HEK293 (cell line): Measurements from ENCODE around the gene LIMA1.
"Not testable (repeated sequence)": the region's sequence is repeated elsewhere in the genome, so short reads cannot be mapped to it uniquely, and the experiment has no call there.

ENCODE experiments used
- CTCF ChIA-PET: fragments of 350-600 bp; formaldehyde crosslinking; extraction: SDS; loops from one replicate; lab custom pipeline; 2021; ENCODE audit warnings: antibody characterized with exemption; lab: Yijun Ruan, JAX
- POLR2A ChIA-PET: fragments of 300-600 bp; formaldehyde crosslinking; extraction: SDS; loops from one replicate; lab custom pipeline; 2020; ENCODE audit warnings: antibody characterized with exemption, inconsistent platforms; lab: Yijun Ruan, JAX
- H3K27ac ChIP-seq: fragments of 200-500 bp; sonication (Bioruptor generic); 2 replicates; pipeline ENCODE4 v1.5.1; 2014; ENCODE audit warnings: low read depth, low read length, control low read depth, inconsistent platforms; ENCODE audit errors: extremely low read depth
- H3K36me3 ChIP-seq, 2 experiments: fragments of 200-500 bp in 1 of 2; sonication (Bioruptor generic) in 1 of 2; 1 replicate in 1 of 2; 2 replicates in 1 of 2; pipeline ENCODE4 v1.5.1; 2014 to 2017; ENCODE audit warnings: inconsistent platforms in 2 of 2, low read length in 2 of 2; ENCODE audit not compliant: control insufficient read depth in 2 of 2, insufficient read depth in 1 of 2
- H3K4me1 ChIP-seq: fragments of 200-500 bp; sonication (Bioruptor generic); 2 replicates; pipeline ENCODE4 v1.5.1; 2014; ENCODE audit warnings: mild to moderate bottlenecking, low read length, inconsistent platforms; ENCODE audit not compliant: control insufficient read depth, insufficient read depth
- H3K4me3 ChIP-seq: 2 replicates; pipeline ENCODE4 v1.5.1; 2011; ENCODE audit warnings: low read depth, mild to moderate bottlenecking, control low read depth, low read length, moderate library complexity
- H3K9me3 ChIP-seq: fragments of 200-500 bp; sonication (Bioruptor generic); 2 replicates; pipeline ENCODE4 v1.5.1; 2014; ENCODE audit warnings: low read depth, low read length, inconsistent platforms; ENCODE audit not compliant: control insufficient read depth, insufficient read depth
- GLIS2 ChIP-seq: fragments of 450-650 bp; formaldehyde crosslinking; IDR thresholded peaks from 2 replicates; pipeline ENCODE4 v1.5.1; 2016; ENCODE audit warnings: missing biosample characterization, missing genetic modification characterization
- HOXA7 ChIP-seq: sonication (generic); formaldehyde crosslinking; IDR thresholded peaks from 2 replicates; pipeline ENCODE4 v1.8.1; 2022; ENCODE audit warnings: missing genetic modification reagents, borderline replicate concordance
- IKZF3 ChIP-seq: fragments of 450-650 bp; IDR thresholded peaks from 2 replicates; pipeline ENCODE4 v1.5.0; 2018; ENCODE audit warnings: missing biosample characterization, mild to moderate bottlenecking, missing genetic modification characterization, moderate library complexity
- KLF16 ChIP-seq: fragments of 450-650 bp; formaldehyde crosslinking; IDR thresholded peaks from 2 replicates; pipeline ENCODE4 v1.5.1; 2017; ENCODE audit warnings: missing biosample characterization, missing genetic modification characterization
- MYNN ChIP-seq: fragments of 450-650 bp; formaldehyde crosslinking; IDR thresholded peaks from 2 replicates; pipeline ENCODE4 v1.5.1; 2016; ENCODE audit warnings: missing biosample characterization, missing genetic modification characterization, borderline replicate concordance
- PBX3 ChIP-seq: sonication (generic); formaldehyde crosslinking; IDR thresholded peaks from 2 replicates; pipeline ENCODE4 v1.8.1; 2022; ENCODE audit warnings: mild to moderate bottlenecking, moderate library complexity, missing genetic modification reagents
- PRDM1 ChIP-seq: fragments of 450-650 bp; formaldehyde crosslinking; IDR thresholded peaks from 2 replicates; pipeline ENCODE4; 2016; ENCODE audit warnings: missing biosample characterization, missing genetic modification characterization
- PRDM10 ChIP-seq: fragments of 450-650 bp; formaldehyde crosslinking; IDR thresholded peaks from 2 replicates; pipeline ENCODE4 v1.5.1; 2016; ENCODE audit warnings: missing biosample characterization, missing genetic modification characterization
- RBAK ChIP-seq: fragments of 450-650 bp; formaldehyde crosslinking; IDR thresholded peaks from 2 replicates; pipeline ENCODE4 v1.5.1; 2016; ENCODE audit warnings: missing biosample characterization, missing genetic modification characterization
- ZBTB20 ChIP-seq: fragments of 450-650 bp; formaldehyde crosslinking; IDR thresholded peaks from 2 replicates; pipeline ENCODE4 v1.5.1; 2016; ENCODE audit warnings: missing biosample characterization, missing genetic modification characterization
- ZBTB26 ChIP-seq: fragments of 450-650 bp; formaldehyde crosslinking; optimal IDR thresholded peaks from 2 replicates; pipeline ENCODE3; 2016; ENCODE audit warnings: missing biosample characterization, mild to moderate bottlenecking, missing genetic modification characterization
- ZNF133 ChIP-seq: fragments of 450-650 bp; formaldehyde crosslinking; IDR thresholded peaks from 2 replicates; pipeline ENCODE4 v1.5.1; 2016; ENCODE audit warnings: missing biosample characterization, missing genetic modification characterization
- ZNF155 ChIP-seq: fragments of 450-650 bp; formaldehyde crosslinking; IDR thresholded peaks from 2 replicates; pipeline ENCODE4 v1.5.1; 2016; ENCODE audit warnings: missing biosample characterization, missing genetic modification characterization
- ZNF248 ChIP-seq: fragments of 450-650 bp; formaldehyde crosslinking; IDR thresholded peaks from 2 replicates; pipeline ENCODE4 v1.5.1; 2017; ENCODE audit warnings: missing biosample characterization, missing genetic modification characterization
- ZNF266 ChIP-seq: fragments of 450-650 bp; formaldehyde crosslinking; IDR thresholded peaks from 2 replicates; pipeline ENCODE4 v1.5.1; 2016; ENCODE audit warnings: missing biosample characterization, missing genetic modification characterization, low read depth
- ZNF302 ChIP-seq: fragments of 450-650 bp; formaldehyde crosslinking; IDR thresholded peaks from 2 replicates; pipeline ENCODE4 v1.5.1; 2016; ENCODE audit warnings: missing biosample characterization, missing genetic modification characterization, low read depth
- ZNF654 ChIP-seq: fragments of 450-650 bp; formaldehyde crosslinking; IDR thresholded peaks from 2 replicates; pipeline ENCODE4 v1.5.1; 2016; ENCODE audit warnings: low read depth, missing biosample characterization, missing genetic modification characterization
- ZNF777 ChIP-seq: fragments of 450-650 bp; formaldehyde crosslinking; IDR thresholded peaks from 2 replicates; pipeline ENCODE4 v1.5.1; 2017; ENCODE audit warnings: missing biosample characterization, missing genetic modification characterization, borderline replicate concordance

Gene LIMA1

GRCh38 chr12:50325890-50326391, 42.6 kb upstream of the LIMA1 start:
- Histone ChIP-seq H3K27ac (no peak overlapping the region), H3K36me3 (no peaks in the 10 kb centered on the region), H3K4me1 (peaks cover 5% of the 10 kb centered on the region; the same call in 1 of the 2 replicates), H3K4me3 (no peak overlapping the region), H3K9me3 (no peaks in the 10 kb centered on the region)
- POLR2A ChIA-PET: no interaction called here
- CTCF ChIA-PET: interaction anchor here (1.2 kb wide), 1 partner anchor 11 kb away, joined by 6 read pairs; no protein-coding TSS in a partner anchor
- TF ChIP-seq ZNF777 (tag by site-specific recombination) (no peak), GLIS2 (tag by site-specific recombination) (no peak), PRDM10 (tag by site-specific recombination) (no peak), ZNF302 (no peak), IKZF3 (tag by site-specific recombination) (no peak)

GRCh38 chr12:50324770-50325169, 41.5 kb upstream of the LIMA1 start:
- POLR2A ChIA-PET, H3K9me3 ChIP-seq, H3K27ac ChIP-seq, H3K4me1 ChIP-seq, H3K4me3 ChIP-seq, H3K36me3 ChIP-seq: not testable (repeated sequence)
- CTCF ChIA-PET: interaction anchor here (0.6 kb wide), 1 partner anchor 1261 kb away, joined by 3 read pairs; no protein-coding TSS in a partner anchor

- H3K27ac ChIP-seq, POLR2A ChIA-PET, H3K36me3 ChIP-seq, H3K4me3 ChIP-seq, H3K9me3 ChIP-seq, H3K4me1 ChIP-seq: not testable (repeated sequence)
- CTCF ChIA-PET: interaction anchor here (0.6 kb wide), 1 partner anchor 1260 kb away, joined by 3 read pairs; no protein-coding TSS in a partner anchor
Measured at GRCh38 chr12:50324077-50324476, 40.8 kb upstream of the LIMA1 start.

GRCh38 chr12:50322206-50322605, 38.9 kb upstream of the LIMA1 start:
- Histone ChIP-seq H3K36me3 (no peaks in the 10 kb centered on the region; a peak in 1 of 3 replicates), H3K4me3 (no peak overlapping the region), H3K9me3 (no peaks in the 10 kb centered on the region), H3K27ac (no peak overlapping the region), H3K4me1 (peaks cover 5% of the 10 kb centered on the region; the same call in 1 of the 2 replicates)
- CTCF ChIA-PET: interaction anchor here (0.6 to 0.7 kb wide), 2 partner anchors 71 to 862 kb away, joined by 3 read pairs; no protein-coding TSS in a partner anchor
- POLR2A ChIA-PET: interaction anchor here (0.6 kb wide), 1 partner anchor 23 kb away, joined by 3 read pairs; no protein-coding TSS in a partner anchor
- TF ChIP-seq ZBTB20 (tag by site-specific recombination) (no peak), PRDM1 (no peak), PBX3 (no peak), ZNF266 (tag by site-specific recombination) (no peak), ZNF155 (tag by site-specific recombination) (no peak), KLF16 (tag by site-specific recombination) (no peak), MYNN (no peak), ZNF248 (tag by site-specific recombination) (no peak), ZNF133 (no peak), RBAK (tag by site-specific recombination) (no peak), ZNF654 (tag by site-specific recombination) (no peak), HOXA7 (CRISPR knock-in tag) (no peak), ZBTB26 (no peak)
